Liver (tissue), 9 donors: Measurements from ENCODE around the gene EPPIN. TPM values are rescaled to one million over a fixed set of nuclear protein-coding genes. Genes with fewer than 3 reads are reported as not detected.

Experiments
- DNase-seq: peaks from one replicate; pipeline ENCODE4 v3.0.0-alpha.2; 2017; ENCODE audit warnings: low spot score
- H3K27ac ChIP-seq, 2 donors: one replicate each; pipeline ENCODE4 v1.7.0; 2013; ENCODE audit warnings: inconsistent platforms in 2 of 2, low read length in 2 of 2, control low read depth in 1 of 2, low read depth in 1 of 2, mild to moderate bottlenecking in 1 of 2
- H3K27me3 ChIP-seq, 4 donors: one replicate each; pipeline versions ENCODE4 v1.6.1 to v1.7.0; 2013; ENCODE audit warnings: low read length in 3 of 4, inconsistent platforms in 1 of 4, mild to moderate bottlenecking in 1 of 4, moderate library complexity in 1 of 4; ENCODE audit not compliant: control insufficient read depth in 4 of 4, insufficient read depth in 4 of 4
- H3K36me3 ChIP-seq, 4 donors: one replicate each; pipeline versions ENCODE4 v1.6.1 to v1.7.0; 2013; ENCODE audit warnings: low read length in 3 of 4, mild to moderate bottlenecking in 3 of 4, low read depth in 1 of 4, moderate library complexity in 1 of 4; ENCODE audit not compliant: control insufficient read depth in 4 of 4, insufficient read depth in 3 of 4
- H3K4me1 ChIP-seq, 4 donors: one replicate each; pipeline versions ENCODE4 v1.6.1 to v1.7.0; 2013; ENCODE audit warnings: low read length in 3 of 4, mild to moderate bottlenecking in 3 of 4, moderate library complexity in 1 of 4; ENCODE audit not compliant: control insufficient read depth in 4 of 4, insufficient read depth in 4 of 4
- H3K4me3 ChIP-seq, 3 donors: one replicate each; pipeline versions ENCODE4 v1.6.1 to v1.7.0; 2013; ENCODE audit warnings: low read length in 3 of 3, control low read depth in 1 of 3, low read depth in 1 of 3, mild to moderate bottlenecking in 1 of 3
- H3K9ac ChIP-seq, 2 donors: one replicate each; pipeline ENCODE4 v1.7.0; 2013; ENCODE audit warnings: low read length in 2 of 2, mild to moderate bottlenecking in 2 of 2, moderate library complexity in 2 of 2, control low read depth in 1 of 2, low read depth in 1 of 2
- H3K9me3 ChIP-seq, 4 donors: one replicate each; pipeline versions ENCODE4 v1.6.1 to v1.7.0; 2013; ENCODE audit warnings: low read length in 3 of 4; ENCODE audit not compliant: control insufficient read depth in 4 of 4
- EGR1 ChIP-seq, 2 donors: IDR thresholded peaks; 2 replicates each; pipeline ENCODE4 v1.6.1; 2016 to 2018; ENCODE audit warnings: antibody characterized with exemption in 2 of 2, low read depth in 2 of 2
- FOXA1 ChIP-seq: IDR thresholded peaks from 2 replicates; pipeline ENCODE4 v1.6.1; 2016; ENCODE audit warnings: antibody characterized with exemption
- FOXA2 ChIP-seq: IDR thresholded peaks from 2 replicates; pipeline ENCODE4 v1.6.1; 2016; ENCODE audit warnings: antibody characterized with exemption
- GABPA ChIP-seq, 2 donors: IDR thresholded peaks in 1 of 2; conservative IDR thresholded peaks in 1 of 2; 2 replicates each; pipeline ENCODE4 v1.6.1; 2016; ENCODE audit warnings: antibody characterized with exemption in 2 of 2, mild to moderate bottlenecking in 1 of 2, moderate library complexity in 1 of 2
- HNF4A ChIP-seq, 2 donors: conservative IDR thresholded peaks; 2 replicates each; pipeline ENCODE4 v1.6.1; 2016; ENCODE audit warnings: antibody characterized with exemption in 2 of 2, mild to moderate bottlenecking in 2 of 2
- JUND ChIP-seq, 2 donors: IDR thresholded peaks; 2 replicates each; pipeline ENCODE4 v1.6.1; 2016; ENCODE audit warnings: antibody characterized with exemption in 2 of 2
- NR2F2 ChIP-seq: IDR thresholded peaks from 2 replicates; pipeline ENCODE4 v1.6.1; 2016; ENCODE audit warnings: antibody characterized with exemption
- RAD21 ChIP-seq, 2 donors: IDR thresholded peaks; 2 replicates each; pipeline ENCODE4 v1.6.1; 2016; ENCODE audit warnings: antibody characterized with exemption in 2 of 2, mild to moderate bottlenecking in 2 of 2
- SP1 ChIP-seq: IDR thresholded peaks from 2 replicates; pipeline ENCODE4 v1.6.1; 2018; ENCODE audit warnings: antibody characterized with exemption, mild to moderate bottlenecking
- TAF1 ChIP-seq: conservative IDR thresholded peaks from 2 replicates; pipeline ENCODE4 v1.6.1; 2016; ENCODE audit warnings: antibody characterized with exemption, mild to moderate bottlenecking
- WGBS: extraction: QIAGEN DNeasy Blood & Tissue Kit; methylation state at CpG from one replicate; pipeline ENCODE4 v1.1.7; 2013; 5-methylcytosine and 5-hydroxymethylcytosine counted together
- polyA plus RNA-seq, 2 donors: library from polyadenylated mRNA; stranded (reverse) in 1 of 2; unstranded in 1 of 2; fragments of 200-250 nt in 1 of 2; fragments of >200 nt in 1 of 2; fragmentation: Nextera tagmentation in 1 of 2; extraction: Ambion mirVana in 1 of 2; gene quantifications; one replicate each; pipeline versions ENCODE4 v1.2.1 to v1.2.3, GENCODE V29; 2013 to 2015
- total RNA-seq, 2 donors: library from RNA; depleted of rRNA; stranded (reverse); fragments of >200 nt; gene quantifications; one replicate each; pipeline ENCODE4 v1.2.3, GENCODE V29; 2014
- TF ChIP-seq, protein P1 (sequence below): IDR thresholded peaks from 2 replicates; pipeline ENCODE4 v1.6.1; 2016; ENCODE audit warnings: antibody characterized with exemption, mild to moderate bottlenecking
- TF ChIP-seq, protein P2 (sequence below): IDR thresholded peaks from 2 replicates; pipeline ENCODE4 v1.6.1; 2016; ENCODE audit warnings: antibody characterized with exemption
- TF ChIP-seq, protein P3 (sequence below): fragments of 150-350 bp; IDR thresholded peaks from 2 replicates; pipeline ENCODE4 v1.5.1; 2017; ENCODE audit warnings: improper control_type of control experiment, low read depth, low read length; ENCODE audit not compliant: missing input control
- TF ChIP-seq, protein P4 (sequence below): IDR thresholded peaks from 2 replicates; pipeline ENCODE4 v1.6.1; 2016; ENCODE audit warnings: antibody characterized with exemption
- donor health status: healthy.
- donor health status: healthy.
- donor health status: healthy.
- donor health status: healthy.
- donor health status: healthy.

The EPPIN gene
- total and polyA plus RNA-seq, 4 donors = not detected

DNA sequence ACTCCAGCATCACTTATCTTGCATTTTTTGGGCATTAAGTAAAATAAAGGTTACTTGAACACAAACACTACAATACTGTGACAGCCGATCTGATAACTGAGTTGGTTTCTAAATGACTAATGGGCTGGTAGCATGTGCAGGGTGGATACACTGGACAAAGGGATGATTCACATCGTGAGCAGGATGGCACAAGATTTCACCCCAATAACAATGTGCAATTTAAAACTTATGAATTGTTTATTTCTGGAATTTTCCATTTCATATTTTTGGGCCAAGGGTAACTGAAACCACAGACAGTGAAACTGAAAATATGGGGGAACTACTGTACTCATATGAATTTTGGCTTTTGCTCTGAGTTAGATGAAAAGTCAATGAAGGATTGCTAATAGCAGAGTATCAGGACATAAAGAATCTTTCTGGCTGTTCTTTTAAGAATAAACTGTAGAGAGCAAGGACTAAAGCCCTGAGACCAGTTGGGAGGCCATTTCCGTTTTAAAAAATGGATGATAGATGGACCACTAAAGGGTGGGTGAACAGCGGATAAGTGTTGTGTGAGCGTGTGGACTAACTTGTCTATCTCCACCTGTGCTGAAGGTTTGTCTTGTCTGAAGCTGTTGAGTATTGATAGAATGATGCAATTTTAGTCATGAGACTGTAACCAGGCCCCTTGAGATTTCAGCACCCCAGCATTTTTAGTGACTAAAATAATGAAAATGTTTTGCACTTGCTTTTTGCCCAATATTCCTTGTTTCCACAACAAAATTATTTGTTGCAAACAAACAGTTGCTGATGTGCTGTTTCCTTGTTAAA is 40.0 kb downstream of the EPPIN start (continued):
- TF ChIP-seq, protein P1, sequence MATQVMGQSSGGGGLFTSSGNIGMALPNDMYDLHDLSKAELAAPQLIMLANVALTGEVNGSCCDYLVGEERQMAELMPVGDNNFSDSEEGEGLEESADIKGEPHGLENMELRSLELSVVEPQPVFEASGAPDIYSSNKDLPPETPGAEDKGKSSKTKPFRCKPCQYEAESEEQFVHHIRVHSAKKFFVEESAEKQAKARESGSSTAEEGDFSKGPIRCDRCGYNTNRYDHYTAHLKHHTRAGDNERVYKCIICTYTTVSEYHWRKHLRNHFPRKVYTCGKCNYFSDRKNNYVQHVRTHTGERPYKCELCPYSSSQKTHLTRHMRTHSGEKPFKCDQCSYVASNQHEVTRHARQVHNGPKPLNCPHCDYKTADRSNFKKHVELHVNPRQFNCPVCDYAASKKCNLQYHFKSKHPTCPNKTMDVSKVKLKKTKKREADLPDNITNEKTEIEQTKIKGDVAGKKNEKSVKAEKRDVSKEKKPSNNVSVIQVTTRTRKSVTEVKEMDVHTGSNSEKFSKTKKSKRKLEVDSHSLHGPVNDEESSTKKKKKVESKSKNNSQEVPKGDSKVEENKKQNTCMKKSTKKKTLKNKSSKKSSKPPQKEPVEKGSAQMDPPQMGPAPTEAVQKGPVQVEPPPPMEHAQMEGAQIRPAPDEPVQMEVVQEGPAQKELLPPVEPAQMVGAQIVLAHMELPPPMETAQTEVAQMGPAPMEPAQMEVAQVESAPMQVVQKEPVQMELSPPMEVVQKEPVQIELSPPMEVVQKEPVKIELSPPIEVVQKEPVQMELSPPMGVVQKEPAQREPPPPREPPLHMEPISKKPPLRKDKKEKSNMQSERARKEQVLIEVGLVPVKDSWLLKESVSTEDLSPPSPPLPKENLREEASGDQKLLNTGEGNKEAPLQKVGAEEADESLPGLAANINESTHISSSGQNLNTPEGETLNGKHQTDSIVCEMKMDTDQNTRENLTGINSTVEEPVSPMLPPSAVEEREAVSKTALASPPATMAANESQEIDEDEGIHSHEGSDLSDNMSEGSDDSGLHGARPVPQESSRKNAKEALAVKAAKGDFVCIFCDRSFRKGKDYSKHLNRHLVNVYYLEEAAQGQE = no peak
- TF ChIP-seq FOXA2 = no peak
- TF ChIP-seq JUND (IDR thresholded peaks at IDR 0.05) = no peak

DNA sequence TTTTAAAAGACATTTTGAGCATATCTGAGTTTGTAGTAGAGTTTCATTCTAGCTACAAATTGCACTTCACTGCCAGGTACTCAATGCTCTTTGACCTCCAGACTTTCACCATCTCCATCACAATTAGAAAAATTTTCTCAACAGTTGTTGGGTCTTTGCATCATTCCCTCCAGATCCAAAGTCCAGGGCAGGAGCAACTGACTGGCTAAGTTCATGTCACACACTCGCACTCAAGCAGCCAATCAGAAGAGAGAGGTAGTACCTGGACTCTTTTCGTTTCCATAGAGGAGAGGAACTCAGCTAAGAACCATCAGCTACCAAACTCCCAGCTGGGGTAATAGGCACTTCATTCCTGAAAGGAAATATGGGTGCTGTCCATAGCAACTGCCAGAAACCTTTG is 40.8 kb downstream of the EPPIN start:
- no peak for TF ChIP-seq FOXA2
- TF ChIP-seq, protein P2, sequence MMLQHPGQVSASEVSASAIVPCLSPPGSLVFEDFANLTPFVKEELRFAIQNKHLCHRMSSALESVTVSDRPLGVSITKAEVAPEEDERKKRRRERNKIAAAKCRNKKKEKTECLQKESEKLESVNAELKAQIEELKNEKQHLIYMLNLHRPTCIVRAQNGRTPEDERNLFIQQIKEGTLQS = no peak
- TF ChIP-seq GABPA (IDR thresholded peaks at IDR 0.05 in 1 of 2, conservative IDR thresholded peaks at IDR 0.05 in 1 of 2) = no peak
- TF ChIP-seq, protein P3, sequence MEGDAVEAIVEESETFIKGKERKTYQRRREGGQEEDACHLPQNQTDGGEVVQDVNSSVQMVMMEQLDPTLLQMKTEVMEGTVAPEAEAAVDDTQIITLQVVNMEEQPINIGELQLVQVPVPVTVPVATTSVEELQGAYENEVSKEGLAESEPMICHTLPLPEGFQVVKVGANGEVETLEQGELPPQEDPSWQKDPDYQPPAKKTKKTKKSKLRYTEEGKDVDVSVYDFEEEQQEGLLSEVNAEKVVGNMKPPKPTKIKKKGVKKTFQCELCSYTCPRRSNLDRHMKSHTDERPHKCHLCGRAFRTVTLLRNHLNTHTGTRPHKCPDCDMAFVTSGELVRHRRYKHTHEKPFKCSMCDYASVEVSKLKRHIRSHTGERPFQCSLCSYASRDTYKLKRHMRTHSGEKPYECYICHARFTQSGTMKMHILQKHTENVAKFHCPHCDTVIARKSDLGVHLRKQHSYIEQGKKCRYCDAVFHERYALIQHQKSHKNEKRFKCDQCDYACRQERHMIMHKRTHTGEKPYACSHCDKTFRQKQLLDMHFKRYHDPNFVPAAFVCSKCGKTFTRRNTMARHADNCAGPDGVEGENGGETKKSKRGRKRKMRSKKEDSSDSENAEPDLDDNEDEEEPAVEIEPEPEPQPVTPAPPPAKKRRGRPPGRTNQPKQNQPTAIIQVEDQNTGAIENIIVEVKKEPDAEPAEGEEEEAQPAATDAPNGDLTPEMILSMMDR = no peak
- TF ChIP-seq HNF4A (conservative IDR thresholded peaks at IDR 0.05) = peak; percentile 37 to 50
- no peak for TF ChIP-seq SP1
- no peak for TF ChIP-seq EGR1 (IDR thresholded peaks at IDR 0.05; ENCODE audit: low read depth in 2 of 2)
- TF ChIP-seq RAD21 (IDR thresholded peaks at IDR 0.05) = no peak
- Histone ChIP-seq H3K9me3 (no peaks in the 10 kb centered on the region), H3K9ac (no peak overlapping the region), H3K36me3 (no peaks in the 10 kb centered on the region), H3K4me3 (no peak overlapping the region), H3K4me1 (no peaks in the 10 kb centered on the region), H3K27ac (no peak overlapping the region), H3K27me3 (peaks cover 0 to 10% (median under 1%) of the 10 kb centered on the region in 4 donors)
- DNase-seq = no peak
- WGBS = 74% methylated on average over 2 of the region's 2 CpGs

DNA sequence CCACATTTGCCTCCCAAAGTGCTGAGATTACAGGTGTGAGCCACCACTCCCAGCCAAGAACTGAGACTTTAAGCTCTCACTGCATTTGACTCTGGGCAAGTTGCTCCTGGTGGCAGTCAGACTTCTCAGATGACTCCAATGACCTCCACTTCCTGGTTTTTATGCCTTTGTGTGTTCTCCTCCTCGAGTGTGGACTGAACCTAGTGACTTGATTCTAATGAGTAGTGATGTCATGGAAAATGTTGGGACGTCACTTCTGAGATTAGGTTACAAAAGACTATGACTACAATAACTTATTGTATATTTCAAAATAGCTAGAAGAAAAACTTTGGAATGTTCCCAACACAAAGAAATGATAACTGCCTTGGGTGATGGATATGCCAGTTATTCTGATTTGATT is 43.8 kb downstream of the EPPIN start:
- no peaks in the 10 kb centered on the region for H3K9me3 ChIP-seq
- no peak overlapping the region for H3K4me3 ChIP-seq
- H3K4me1 ChIP-seq = peaks cover 0 to 3% (median 0%) of the 10 kb centered on the region in 4 donors
- 48% methylated on average over 2 of the region's 2 CpGs for whole genome bisulfite sequencing
- no peak overlapping the region for H3K9ac ChIP-seq
- H3K27me3 ChIP-seq = peaks cover 0 to 10% (median under 1%) of the 10 kb centered on the region in 4 donors
- no peak for DNase-seq
- no peaks in the 10 kb centered on the region for H3K36me3 ChIP-seq
- TF ChIP-seq FOXA1 (no peak), RAD21 (IDR thresholded peaks at IDR 0.05) (no peak), GABPA (IDR thresholded peaks at IDR 0.05 in 1 of 2, conservative IDR thresholded peaks at IDR 0.05 in 1 of 2) (no peak), NR2F2 (no peak), TAF1 (no peak), SP1 (no peak), HNF4A (conservative IDR thresholded peaks at IDR 0.05) (no peak), EGR1 (IDR thresholded peaks at IDR 0.05; ENCODE audit: low read depth in 2 of 2) (no peak)
- TF ChIP-seq, protein P1 = no peak
- TF ChIP-seq, protein P4, sequence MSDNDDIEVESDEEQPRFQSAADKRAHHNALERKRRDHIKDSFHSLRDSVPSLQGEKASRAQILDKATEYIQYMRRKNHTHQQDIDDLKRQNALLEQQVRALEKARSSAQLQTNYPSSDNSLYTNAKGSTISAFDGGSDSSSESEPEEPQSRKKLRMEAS = no peak
- TF ChIP-seq, protein P3 = no peak
- H3K27ac ChIP-seq = no peak overlapping the region
